GM19463 (cell line): ENCODE results near the gene C5.

Experiments
- ATAC-seq: cut with Tn5 transposase; IDR thresholded peaks from one replicate; pipeline ENCODE4 v1.9.1; 2021; ENCODE audit warnings: mild to moderate bottlenecking, moderate library complexity; ENCODE audit not compliant: unreplicated experiment

C5 gene

GRCh38 chr9:120927269-120928014 lies 122.6 kb downstream of the C5 start:
- ATAC-seq: no peak

DNA sequence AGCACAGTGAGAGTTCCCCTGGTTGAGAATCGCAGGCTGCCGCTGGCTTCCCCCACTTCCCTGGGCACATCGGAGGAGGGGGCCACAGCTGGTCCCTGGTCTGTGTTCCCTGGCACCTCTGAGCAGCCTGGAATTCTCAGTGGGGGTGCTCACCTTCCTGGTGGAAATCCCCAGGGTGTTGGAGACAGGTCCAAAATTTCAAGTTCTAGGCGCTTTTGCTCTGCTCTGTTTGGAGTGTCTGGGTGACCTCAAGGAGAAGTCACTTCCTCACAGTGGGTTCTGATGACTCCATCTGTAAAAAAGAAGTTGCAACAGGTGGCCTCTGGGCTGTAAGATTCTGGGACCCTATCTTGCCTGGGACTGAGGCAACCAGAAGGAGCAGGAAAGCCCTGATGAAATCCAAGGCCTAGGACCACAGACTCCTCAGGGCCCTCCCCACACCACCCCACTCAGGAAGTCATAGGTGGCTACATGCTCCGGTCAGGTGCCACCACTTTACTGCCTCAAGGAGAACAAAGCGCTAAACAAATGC lies 123.6 kb downstream of the C5 start, which contains the start of gene TRAF1:
Gene TRAF1 (minus strand): TSS at position 400 of the 532 bp plus-strand sequence. CDS start 721 bp downstream, outside the sequence.
- peak; percentile 14 for ATAC-seq

DNA sequence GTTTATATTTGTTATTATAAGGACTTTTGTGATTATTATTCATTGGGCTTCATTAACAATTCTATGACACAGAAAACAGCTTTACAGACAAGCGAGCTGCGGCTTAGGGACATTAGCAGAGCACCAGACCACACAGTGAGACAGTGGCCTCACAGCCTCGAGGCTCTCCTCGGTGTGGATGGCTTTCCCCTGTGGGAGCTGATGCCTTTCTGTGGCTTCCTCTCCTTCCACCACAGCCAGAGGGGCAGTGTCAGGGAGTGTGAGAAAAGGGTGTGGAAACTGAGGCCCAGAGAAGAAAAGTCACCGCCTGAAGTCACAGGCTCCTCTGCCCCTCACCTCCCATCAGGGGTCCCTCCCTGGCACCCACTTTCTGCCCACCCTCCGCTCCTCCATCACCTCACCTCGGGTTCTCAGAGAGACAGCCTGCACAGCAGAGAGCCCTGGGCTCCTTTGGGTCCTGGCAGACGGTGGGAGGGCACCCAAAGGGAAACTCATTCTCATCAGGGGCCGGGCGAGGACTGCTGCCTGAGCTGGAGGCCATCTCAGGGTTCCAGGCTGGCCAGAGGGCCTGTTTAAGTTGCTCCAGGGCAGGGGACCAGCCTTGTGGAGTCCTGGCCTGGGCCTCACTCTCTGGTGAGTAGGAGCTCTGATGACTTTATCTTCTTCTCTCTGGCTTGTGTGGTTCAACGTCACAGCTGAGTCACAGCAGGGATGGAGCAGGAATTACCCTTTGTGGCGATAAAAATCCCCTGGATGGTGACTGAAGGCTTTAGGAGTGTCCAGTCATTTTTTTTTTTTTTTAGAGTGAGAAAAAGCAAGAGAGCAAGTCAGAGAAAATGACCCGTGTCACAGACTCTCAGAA lies 124.3 kb downstream of the C5 start:
- peak; percentile 44 for ATAC-seq

GRCh38 chr9:120924698-120925534 lies 125.2 kb downstream of the C5 start:
- no peak for ATAC-seq

DNA sequence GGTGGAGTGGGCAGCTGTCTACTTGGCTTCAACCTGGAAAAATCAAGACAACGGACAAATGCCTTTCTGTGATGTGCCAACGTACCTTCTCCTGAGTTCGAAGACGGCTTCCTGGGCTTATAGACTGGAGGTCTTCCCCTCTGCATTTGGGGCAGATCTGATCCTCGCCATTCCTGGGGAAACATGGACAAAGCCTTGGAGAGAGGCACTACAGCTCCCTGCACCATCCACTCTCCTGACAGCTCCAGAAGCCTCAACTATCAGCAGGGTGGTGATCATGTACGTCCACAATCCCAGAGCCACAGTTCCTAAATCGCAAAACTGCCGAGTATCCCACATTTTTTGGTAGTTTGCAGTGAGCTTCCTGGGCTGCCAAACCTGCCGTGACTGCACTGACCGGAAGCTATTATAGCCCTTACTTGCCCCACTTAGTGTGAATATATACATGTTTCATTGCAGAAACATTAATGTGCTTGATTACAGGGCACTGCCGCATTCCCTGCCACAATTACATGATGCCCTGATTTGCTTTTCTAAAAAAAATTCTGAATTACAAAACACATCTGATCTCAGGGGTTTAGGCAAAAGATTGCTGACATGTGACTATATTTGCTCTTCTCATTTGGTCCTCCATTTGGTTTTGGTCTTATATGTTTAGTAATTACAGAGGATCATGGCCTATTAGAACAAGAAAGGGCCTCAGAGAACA lies 126.3 kb downstream of the C5 start:
- no peak for ATAC-seq

DNA sequence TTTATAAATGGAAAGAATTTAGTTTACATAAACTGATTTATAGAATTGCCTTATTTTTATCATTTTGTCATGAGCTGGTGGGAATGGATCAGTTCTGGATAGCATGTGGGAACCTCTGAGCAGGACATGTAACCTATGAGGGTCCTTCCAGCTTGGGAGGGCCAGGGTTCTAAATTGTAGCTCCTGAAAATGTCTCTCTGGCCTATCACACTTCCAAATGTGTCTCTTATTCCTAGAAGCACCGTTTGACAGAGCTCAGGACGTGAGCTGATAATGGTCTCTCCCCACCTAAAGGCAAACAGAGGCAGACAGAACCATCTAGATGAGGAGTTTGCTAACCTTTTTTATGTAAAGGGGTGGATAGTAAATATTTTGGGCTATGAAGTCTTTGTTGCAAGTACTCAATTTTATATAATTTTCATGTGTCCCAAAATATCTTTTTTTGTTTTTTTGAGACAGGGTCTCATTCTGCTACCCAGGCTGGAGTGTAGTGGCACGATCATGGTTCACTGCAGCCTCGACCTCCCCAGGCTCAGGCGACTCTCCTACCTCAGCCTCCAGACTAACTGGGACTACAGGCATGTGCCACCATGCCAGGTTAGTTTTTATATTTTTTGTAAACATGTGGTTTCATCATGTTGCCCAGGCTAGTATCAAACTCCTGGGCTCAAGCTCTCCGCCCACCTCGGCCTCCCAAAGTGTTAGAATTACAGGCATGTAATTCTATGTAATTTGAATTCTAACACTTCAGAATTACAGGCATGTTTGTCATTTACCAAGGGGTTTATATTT lies 127.5 kb downstream of the C5 start:
- ATAC-seq: no peak

- no peak for ATAC-seq
Measured at GRCh38 chr9:120921661-120922181, 128.4 kb downstream of the C5 start.

DNA sequence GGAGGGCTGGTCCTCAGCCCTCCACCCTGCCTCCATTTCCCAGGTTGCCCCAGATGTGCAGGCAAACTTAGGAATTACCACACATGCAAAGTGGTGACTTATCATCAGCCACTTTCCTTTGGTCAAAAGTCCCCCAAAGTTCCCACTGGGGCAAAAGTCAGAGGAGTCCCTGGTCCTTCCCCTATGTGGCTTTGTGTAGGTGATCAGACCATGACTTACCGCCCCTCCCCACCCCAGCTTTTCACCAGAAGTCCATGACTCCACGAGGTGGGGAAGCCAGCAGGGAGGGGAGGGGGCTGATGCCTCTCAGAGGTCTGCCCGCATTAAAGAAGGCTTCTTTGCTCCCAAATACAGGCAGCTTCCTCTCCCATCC lies 129.3 kb downstream of the C5 start:
- peak; percentile 42 for ATAC-seq

DNA sequence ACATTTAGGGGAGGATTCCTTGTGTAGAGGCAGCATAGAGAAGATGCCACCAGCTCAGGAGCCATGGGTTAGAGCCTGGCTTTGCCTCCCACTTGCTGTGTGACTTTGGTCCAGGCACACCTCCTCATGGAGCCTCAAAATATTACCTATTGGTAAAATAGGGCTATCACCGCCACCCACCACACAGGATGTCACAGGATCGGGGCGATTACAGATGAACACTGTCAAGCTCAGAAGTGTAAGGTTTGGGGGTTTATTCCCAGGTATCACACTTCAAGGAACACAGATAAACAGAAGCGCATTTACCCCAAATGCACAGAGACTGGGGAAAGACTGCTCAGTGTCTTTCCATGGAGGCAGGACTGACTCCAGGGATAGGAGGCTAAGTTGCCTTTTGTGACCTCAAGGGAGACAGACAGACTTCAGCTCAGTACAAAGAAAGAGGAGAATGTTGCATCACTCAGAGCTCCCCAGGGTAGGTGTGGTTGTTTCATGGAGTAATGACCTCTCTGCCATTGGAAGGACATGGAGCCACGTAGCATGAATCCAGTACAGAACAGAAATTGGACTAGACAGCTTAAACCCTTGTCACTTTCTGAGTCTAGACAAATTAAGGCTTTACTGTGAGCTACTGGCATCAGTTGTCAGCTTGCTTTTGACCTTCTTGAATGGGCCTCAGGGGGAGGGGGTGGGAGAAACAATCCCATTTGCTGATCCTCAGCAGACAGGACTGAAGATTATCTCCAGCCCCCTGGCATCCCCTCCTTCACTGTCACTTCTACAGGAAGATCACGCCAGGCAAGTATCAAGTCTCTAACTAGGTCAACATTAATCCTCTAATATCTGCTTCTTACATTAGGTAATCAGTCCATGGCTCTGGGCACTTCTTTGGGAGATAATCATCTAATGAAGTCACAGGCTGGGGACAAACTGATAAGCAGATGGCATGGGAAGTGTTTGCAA lies 130.0 kb downstream of the C5 start:
- ATAC-seq: no peak

GRCh38 chr9:120918931-120919842 lies 130.9 kb downstream of the C5 start:
- ATAC-seq: no peak

DNA sequence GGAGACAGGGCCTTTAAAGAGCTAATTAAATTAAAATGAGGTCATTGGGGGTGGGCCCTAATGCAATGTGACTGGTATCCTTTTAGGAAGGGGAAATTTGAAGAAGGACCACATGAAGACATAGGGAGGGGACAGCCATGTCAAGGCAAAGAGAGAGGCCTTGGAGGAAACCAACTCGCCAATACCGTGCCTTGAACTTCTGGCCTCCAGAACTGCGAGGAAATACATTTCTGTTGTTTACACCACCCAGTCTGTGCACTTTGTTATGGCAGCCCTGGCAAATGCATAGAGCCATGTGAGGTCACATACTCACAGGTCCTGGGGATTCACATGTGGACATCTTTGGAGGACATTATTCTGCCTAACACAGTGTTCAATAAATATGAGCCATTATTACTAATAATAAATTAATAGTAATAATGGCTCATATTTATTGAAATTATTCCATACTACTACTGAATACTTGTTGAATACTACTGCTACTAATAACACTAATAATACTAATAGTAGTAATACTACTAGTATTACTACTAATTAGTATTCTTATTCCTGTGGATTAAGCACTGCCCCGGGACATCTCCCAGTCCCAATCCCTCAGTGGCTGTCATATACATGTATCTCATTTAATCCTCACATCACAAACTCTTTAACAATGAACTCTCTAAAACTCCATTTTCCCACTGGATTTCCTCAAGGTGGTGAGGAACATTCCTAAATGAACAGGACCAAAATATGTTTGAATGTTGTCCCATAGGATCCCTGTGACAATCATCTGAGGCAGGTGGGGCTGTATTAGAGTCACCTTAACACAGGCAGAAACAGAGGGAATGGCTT lies 131.9 kb downstream of the C5 start:
- no peak for ATAC-seq

DNA sequence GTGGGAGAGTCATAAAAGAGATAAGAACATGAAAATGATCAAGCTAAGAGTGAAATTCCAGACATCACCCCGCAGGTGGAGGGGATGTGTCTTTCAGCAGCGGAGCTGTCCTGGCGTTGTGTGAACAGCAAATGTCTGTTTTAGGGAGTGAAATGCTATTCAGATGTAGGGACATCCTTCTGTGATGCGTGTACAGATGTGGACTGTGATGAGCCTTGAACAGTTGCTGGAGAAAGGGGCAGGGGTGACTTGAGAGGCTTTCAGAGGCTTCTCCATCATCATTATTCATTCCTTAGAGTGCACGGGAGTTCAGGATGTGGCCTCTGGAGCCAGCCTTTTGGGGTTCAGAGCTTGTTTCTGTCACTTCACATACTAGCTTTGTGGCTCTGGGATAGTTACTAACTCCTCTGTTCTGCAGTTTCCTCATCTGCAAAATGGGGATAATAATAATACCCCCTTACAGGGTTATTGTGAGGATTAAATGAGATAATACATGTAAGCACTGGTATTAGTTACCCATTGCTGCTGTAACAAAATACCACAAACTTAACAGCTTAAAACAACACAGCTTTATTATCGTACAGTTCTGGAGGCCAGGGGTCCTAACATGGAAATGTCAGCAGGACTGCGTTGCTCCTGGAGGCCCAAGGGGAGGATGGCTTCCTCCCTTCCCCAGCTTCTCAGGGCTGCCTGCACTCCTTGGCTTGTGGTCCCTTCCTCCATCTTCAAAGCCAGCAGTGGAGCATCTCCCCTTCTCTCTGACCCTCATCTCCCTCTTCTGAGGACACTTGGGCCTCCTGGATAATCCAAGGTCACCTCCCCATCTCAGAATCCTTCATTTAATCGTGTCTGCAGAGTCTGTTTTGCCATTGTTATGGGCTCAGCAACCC lies 132.8 kb downstream of the C5 start:
- no peak for ATAC-seq

DNA sequence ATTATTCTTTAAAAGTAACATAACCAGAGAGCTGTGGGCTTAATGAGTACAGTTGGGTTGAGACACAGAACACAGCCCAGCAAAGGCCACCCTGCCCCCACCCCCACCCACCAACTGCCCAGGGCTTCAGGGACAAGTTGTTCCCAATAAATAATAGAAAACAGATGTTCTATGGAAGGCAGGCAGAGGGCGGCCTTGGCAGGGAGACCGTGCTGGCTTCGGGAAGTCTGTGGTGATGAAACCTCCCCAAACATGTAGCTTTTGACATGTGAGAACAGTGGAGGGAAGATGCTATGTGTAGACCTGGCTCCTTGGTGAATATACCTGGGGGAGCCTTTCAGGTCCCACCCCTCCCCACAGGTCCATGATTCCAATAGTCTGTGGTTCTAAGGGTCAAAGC lies 133.5 kb downstream of the C5 start:
- no peak for ATAC-seq

GRCh38 chr9:120915854-120916470 lies 134.1 kb downstream of the C5 start:
- ATAC-seq: no peak

DNA sequence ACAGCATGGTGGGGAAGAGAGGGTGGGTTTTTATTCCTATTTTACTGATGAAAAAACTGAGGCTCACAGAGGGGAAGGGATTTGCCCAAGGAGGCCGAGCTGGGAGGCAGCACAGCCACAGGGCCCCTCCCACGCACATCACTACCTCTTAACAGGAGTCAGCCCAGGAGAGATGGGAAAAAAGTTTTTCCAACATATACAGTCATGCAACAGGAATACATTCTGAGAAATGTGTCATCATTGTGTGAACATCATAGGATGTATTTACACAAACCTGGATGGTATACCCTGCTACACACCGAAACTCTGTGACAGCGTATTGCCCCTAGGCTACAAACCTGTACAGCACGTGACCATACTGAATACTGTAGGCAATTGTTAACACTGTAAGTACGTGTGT lies 135.1 kb downstream of the C5 start:
- no peak for ATAC-seq
